IMR-90 (cell line): ENCODE results near the gene RAP1A. TPM values are rescaled to one million over a fixed set of nuclear protein-coding genes. Genes with fewer than 3 reads are reported as not detected.
A peak's percentile ranks its signal among the peaks of the same experiment; 100 is the strongest.

Experiments used
- ATAC-seq: fragments of 200-7000 bp; cut with Tn5 transposase; 2 replicates; pipeline ENCODE4 v1.9.1; 2020; ENCODE audit warnings: low read depth, mild to moderate bottlenecking, moderate library complexity
- BruUV-seq: library from RNA; stranded (reverse); fragments of 400-500 nt; replicated peaks from 2 replicates; lab custom pipeline; 2021; lab: Mats Ljungman, UMichigan
- CTCF ChIA-PET: fragments of 300-600 bp; formaldehyde crosslinking; extraction: SDS; loops from one replicate; lab custom pipeline; 2021; ENCODE audit warnings: antibody characterized with exemption; lab: Yijun Ruan, JAX
- POLR2A ChIA-PET: fragments of 300-600 bp; sonication (Branson Sonifier 250); formaldehyde crosslinking; loops from one replicate; lab custom pipeline; 2022; ENCODE audit warnings: antibody characterized with exemption; ENCODE audit not compliant: unreplicated experiment; lab: Charles Lee
- DNase-seq: peaks from one replicate; pipeline ENCODE4 v3.0.0; 2013
- H2AFZ ChIP-seq: replicated peaks from 2 replicates; pipeline ENCODE3; 2013; ENCODE audit warnings: low read length, mild to moderate bottlenecking; ENCODE audit not compliant: poor library complexity
- H2AK5ac ChIP-seq: 2 replicates; pipeline ENCODE4 v1.6.1; 2013; ENCODE audit warnings: low read depth, low read length, inconsistent platforms
- H2AK9ac ChIP-seq: replicated peaks from 2 replicates; pipeline ENCODE3; 2013; ENCODE audit warnings: mild to moderate bottlenecking, low read depth, low read length, moderate library complexity; ENCODE audit not compliant: poor library complexity
- H2BK120ac ChIP-seq: 2 replicates; pipeline ENCODE4 v1.6.1; 2013; ENCODE audit warnings: low read depth, low read length, inconsistent platforms
- H2BK15ac ChIP-seq: 3 replicates; pipeline ENCODE4 v1.6.1; 2013; ENCODE audit warnings: low read depth, low read length, inconsistent platforms
- H2BK20ac ChIP-seq: 2 replicates; pipeline ENCODE4 v1.6.1; 2013; ENCODE audit warnings: low read depth, mild to moderate bottlenecking, inconsistent platforms, low read length, moderate library complexity
- H2BK5ac ChIP-seq: 2 replicates; pipeline ENCODE4 v1.6.1; 2013; ENCODE audit warnings: mild to moderate bottlenecking, low read depth, low read length, inconsistent platforms; ENCODE audit not compliant: poor library complexity, severe bottlenecking
- H3K14ac ChIP-seq: replicated peaks from 2 replicates; pipeline ENCODE4 v1.6.1; 2013; ENCODE audit warnings: low read depth, low read length, inconsistent platforms
- H3K18ac ChIP-seq: 2 replicates; pipeline ENCODE4 v1.6.1; 2013; ENCODE audit warnings: low read depth, low read length, control low read depth
- H3K23ac ChIP-seq: 2 replicates; pipeline ENCODE4 v1.6.1; 2013; ENCODE audit warnings: low read depth, low read length, inconsistent platforms
- H3K27ac ChIP-seq: 2 replicates; pipeline ENCODE4 v1.5.1; 2013; ENCODE audit warnings: mild to moderate bottlenecking, control low read depth, low read length; ENCODE audit not compliant: insufficient read depth
- H3K27me3 ChIP-seq: 2 replicates; pipeline ENCODE4 v1.6.1; 2013; ENCODE audit warnings: low read length; ENCODE audit not compliant: control insufficient read depth, insufficient read depth
- H3K36me3 ChIP-seq: 2 replicates; pipeline ENCODE4 v1.6.1; 2013; ENCODE audit warnings: low read length, mixed read lengths; ENCODE audit not compliant: control insufficient read depth, insufficient read depth
- H3K4ac ChIP-seq: 2 replicates; pipeline ENCODE4 v1.6.1; 2013; ENCODE audit warnings: low read depth, low read length, inconsistent platforms
- H3K4me1 ChIP-seq: 2 replicates; pipeline ENCODE4 v1.6.1; 2013; ENCODE audit warnings: low read length, mixed read lengths; ENCODE audit not compliant: control insufficient read depth, insufficient read depth
- H3K4me2 ChIP-seq: 2 replicates; pipeline ENCODE4 v1.6.1; 2013; ENCODE audit warnings: low read depth, mild to moderate bottlenecking, control low read depth, low read length, moderate library complexity
- H3K4me3 ChIP-seq: 2 replicates; pipeline ENCODE4 v1.5.1; 2013; ENCODE audit warnings: low read depth, mild to moderate bottlenecking, control low read depth, low read length, moderate library complexity; ENCODE audit not compliant: insufficient read depth
- H3K56ac ChIP-seq: 2 replicates; pipeline ENCODE4 v1.6.1; 2013; ENCODE audit warnings: low read length, inconsistent platforms; ENCODE audit not compliant: insufficient read depth; ENCODE audit errors: extremely low read depth
- H3K79me1 ChIP-seq, 2 experiments: 2 replicates each; pipeline ENCODE4 v1.6.1; 2013; ENCODE audit warnings: low read length in 2 of 2, inconsistent platforms in 1 of 2, low read depth in 1 of 2
- H3K9ac ChIP-seq: 2 replicates; pipeline ENCODE4 v1.6.1; 2013; ENCODE audit warnings: low read depth, low read length, control low read depth
- H3K9me1 ChIP-seq: 2 replicates; pipeline ENCODE4 v1.6.1; 2013; ENCODE audit warnings: low read length, inconsistent platforms; ENCODE audit not compliant: insufficient read depth
- H3K9me3 ChIP-seq: 2 replicates; pipeline ENCODE4 v1.6.1; 2013; ENCODE audit warnings: low read length; ENCODE audit not compliant: control insufficient read depth, insufficient read depth
- H4K20me1 ChIP-seq: 2 replicates; pipeline ENCODE4 v1.6.1; 2013; ENCODE audit warnings: low read length, inconsistent platforms; ENCODE audit not compliant: insufficient read depth
- H4K5ac ChIP-seq: 2 replicates; pipeline ENCODE4 v1.6.1; 2013; ENCODE audit warnings: mild to moderate bottlenecking, low read depth, low read length, control low read depth
- H4K8ac ChIP-seq, 2 experiments: 2 replicates each; pipeline ENCODE4 v1.6.1; 2013; ENCODE audit warnings: low read depth in 2 of 2, low read length in 2 of 2, control low read depth in 1 of 2, inconsistent platforms in 1 of 2
- H4K91ac ChIP-seq: 2 replicates; pipeline ENCODE4 v1.6.1; 2013; ENCODE audit warnings: low read depth, low read length, inconsistent platforms; ENCODE audit not compliant: insufficient read depth
- BHLHE40 ChIP-seq: fragments of 150-350 bp; IDR thresholded peaks from 2 replicates; pipeline ENCODE4 v1.6.1; 2016; ENCODE audit warnings: mild to moderate bottlenecking, low read depth, low read length
- CEBPB ChIP-seq: IDR thresholded peaks from 2 replicates; pipeline ENCODE4 v1.6.1; 2012; ENCODE audit warnings: low read depth, low read length, improper control_type of control experiment
- CHD1 ChIP-seq: IDR thresholded peaks from 2 replicates; pipeline ENCODE4 v1.6.1; 2012; ENCODE audit warnings: low read depth, low read length, improper control_type of control experiment
- FOS ChIP-seq: fragments of 150-350 bp; IDR thresholded peaks from 2 replicates; pipeline ENCODE4 v1.6.1; 2016; ENCODE audit warnings: low read depth, low read length
- MAFK ChIP-seq: IDR thresholded peaks from 2 replicates; pipeline ENCODE4 v1.6.1; 2012; ENCODE audit warnings: low read depth, low read length, improper control_type of control experiment
- MXI1 ChIP-seq: IDR thresholded peaks from 2 replicates; pipeline ENCODE4 v1.6.1; 2012; ENCODE audit warnings: low read depth, mild to moderate bottlenecking, low read length, moderate library complexity, borderline replicate concordance
- POLR2A ChIP-seq: IDR thresholded peaks from 2 replicates; pipeline ENCODE4 v1.6.1; 2012; ENCODE audit warnings: mild to moderate bottlenecking, low read depth, low read length
- RAD21 ChIP-seq: IDR thresholded peaks from 2 replicates; pipeline ENCODE4 v1.6.1; 2012; ENCODE audit warnings: low read length, improper control_type of control experiment
- RCOR1 ChIP-seq: IDR thresholded peaks from 2 replicates; pipeline ENCODE4 v1.6.1; 2012; ENCODE audit warnings: mild to moderate bottlenecking, low read length, improper control_type of control experiment; ENCODE audit not compliant: insufficient replicate concordance
- RFX5 ChIP-seq: IDR thresholded peaks from 2 replicates; pipeline ENCODE4 v1.8.0; 2012; ENCODE audit warnings: low read depth, mild to moderate bottlenecking, low read length, moderate library complexity
- SMC3 ChIP-seq: fragments of 150-350 bp; IDR thresholded peaks from 2 replicates; pipeline ENCODE4 v1.6.1; 2016; ENCODE audit warnings: low read depth, mild to moderate bottlenecking, antibody characterized with exemption, low read length, moderate library complexity
- WGBS, 2 experiments: methylation state at CpG; one replicate each; pipeline versions ENCODE4 v1.1.5 to v1.1.7; 2013; ENCODE audit warnings: missing lambda C conversion rate in 2 of 2; ENCODE audit not compliant: insufficient read length in 1 of 2; ENCODE audit errors: extremely low coverage in 2 of 2; 5-methylcytosine and 5-hydroxymethylcytosine counted together
- dilution Hi-C: fragments of 300-500 bp; cut with HindIII; formaldehyde crosslinking; loops from one replicate; pipeline ENCODE4 v1.14.3; 2018; ENCODE audit warnings: low sequenced_read_pairs; ENCODE audit not compliant: unreplicated experiment
- in situ Hi-C: fragments of 300-500 bp; cut with MboI; formaldehyde crosslinking; loops from 3 replicates; pipeline ENCODE4 v1.14.3; 2019; ENCODE audit warnings: low sequenced_read_pairs, inconsistent platforms, mixed read lengths
- intact Hi-C: fragments of 100-400 bp; cut with micrococcal nuclease; formaldehyde crosslinking; loops from 2 replicates; pipeline ENCODE4 v1.10.0; 2022
- polyA plus RNA-seq, 3 experiments: library from polyadenylated mRNA; depleted of rRNA; stranded (reverse); fragments of >200 nt; gene quantifications; 2 replicates each; pipeline ENCODE4 v1.2.3, GENCODE V29; 2012; ENCODE audit warnings: low replicate concordance in 1 of 3
- total RNA-seq: library from RNA; depleted of rRNA; stranded (reverse); fragments of >200 nt; gene quantifications from 2 replicates; pipeline ENCODE4 v1.2.3, GENCODE V29; 2012
- TF ChIP-seq, protein P1 (sequence below): fragments of 150-350 bp; IDR thresholded peaks from 2 replicates; pipeline ENCODE4 v1.6.1; 2017; ENCODE audit warnings: mild to moderate bottlenecking, antibody characterized with exemption, low read length, low read depth
- TF ChIP-seq, protein P2 (sequence below): conservative IDR thresholded peaks from 2 replicates; pipeline ENCODE4 v1.5.1; 2012; ENCODE audit warnings: mild to moderate bottlenecking, low read depth, low read length, improper control_type of control experiment

The RAP1A gene
- total and polyA plus RNA-seq, 2 of the 4 experiments (the other 2 are of a cell fraction): 18.1 to 43.6 TPM

DNA sequence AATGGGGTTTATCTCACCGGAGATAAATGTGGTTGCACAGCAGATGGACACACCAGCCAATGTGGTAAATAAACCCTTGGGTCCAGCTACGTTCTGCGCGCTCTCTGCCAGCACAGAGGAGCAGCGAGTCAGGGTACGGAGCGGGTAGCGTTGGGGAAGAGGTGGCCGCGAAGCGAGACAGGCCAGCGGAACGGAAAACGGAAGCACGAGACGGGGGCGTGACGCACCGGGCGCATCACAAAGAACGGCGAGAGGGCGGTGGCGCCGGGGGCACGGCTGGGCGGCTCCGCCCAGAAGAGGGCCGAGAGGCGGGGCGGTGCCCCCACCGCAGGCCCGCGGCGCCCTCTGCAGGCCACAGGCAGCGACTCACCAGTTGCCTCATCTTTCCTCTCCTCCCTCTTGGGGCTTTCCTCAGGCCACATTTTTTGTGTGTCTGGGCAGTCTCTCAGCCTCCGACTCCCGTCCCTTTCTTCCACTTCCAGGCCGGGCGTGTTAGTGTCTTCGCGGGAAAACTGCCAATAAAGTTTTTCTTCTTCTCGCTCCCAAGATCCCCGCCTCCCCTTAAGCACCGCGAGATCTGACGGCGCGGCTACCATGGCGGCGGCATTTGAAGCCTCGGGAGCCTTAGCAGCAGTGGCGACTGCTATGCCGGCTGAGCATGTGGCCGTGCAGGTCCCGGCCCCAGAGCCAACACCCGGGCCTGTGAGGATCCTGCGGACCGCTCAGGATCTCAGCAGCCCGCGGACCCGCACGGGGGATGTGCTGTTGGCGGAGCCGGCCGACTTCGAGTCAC is 135.9 kb downstream of the RAP1A start, which contains the start of gene DDX20 (continued):
- TF ChIP-seq BHLHE40 (peak; percentile 93), FOS (no peak), CHD1 (no peak), RCOR1 (peak; percentile 92)

DNA sequence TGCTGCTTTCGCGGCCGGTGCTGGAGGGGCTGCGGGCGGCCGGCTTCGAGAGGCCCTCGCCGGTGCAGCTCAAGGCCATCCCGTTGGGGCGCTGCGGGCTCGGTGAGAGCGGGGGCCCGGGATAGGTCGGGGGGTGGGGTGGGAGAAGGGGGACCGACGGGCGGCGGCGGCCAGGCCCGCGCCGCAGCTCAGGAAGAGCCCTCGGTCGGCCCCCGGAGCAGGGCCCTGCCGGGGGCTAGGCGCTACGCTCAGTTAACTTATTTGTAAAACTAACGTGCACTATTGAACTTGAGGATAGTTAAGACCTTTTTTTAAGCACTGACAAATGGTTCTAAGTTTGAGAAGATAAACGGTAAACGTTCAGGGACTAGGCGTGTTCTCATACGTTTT is 136.5 kb downstream of the RAP1A start:
- DNase-seq (no peak), ATAC-seq (peak; percentile 24)
- Histone ChIP-seq H4K8ac (peak overlapping the region; percentile 32 to 51; a peak in 3 of 4 replicates), H3K79me1 (peaks cover 9 to 26% of the 10 kb centered on the region in 2 experiments; a peak in 3 of 4 replicates), H3K4me3 (peak overlapping the region; percentile 85), H2AK9ac (peak overlapping the region; percentile 74), H3K9me1 (peaks cover 4% of the 10 kb centered on the region; the same call in 1 of the 2 replicates), H3K36me3 (no peaks in the 10 kb centered on the region), H2BK20ac (no peak overlapping the region), H2AK5ac (no peak overlapping the region), H4K5ac (no peak overlapping the region), H3K27ac (peak overlapping the region; percentile 82), H4K20me1 (no peaks in the 10 kb centered on the region), H4K91ac (no peak overlapping the region), H2BK15ac (no peak overlapping the region), H3K9ac (peak overlapping the region; percentile 77), H3K4ac (no peak overlapping the region), H3K56ac (peak overlapping the region; percentile 88; the same call in 1 of the 2 replicates), H2BK120ac (no peak overlapping the region), H3K4me1 (peaks cover 4% of the 10 kb centered on the region), H3K4me2 (peak overlapping the region; percentile 98), H3K9me3 (no peaks in the 10 kb centered on the region), H3K14ac (peak overlapping the region; percentile 22; the same call in 1 of the 2 replicates), H2BK5ac (peak overlapping the region; percentile 33), H3K27me3 (no peaks in the 10 kb centered on the region), H3K23ac (peak overlapping the region; percentile 74), H2AFZ (peak overlapping the region; percentile 99), H3K18ac (no peak overlapping the region)
- in situ Hi-C loops (no loop called here), intact Hi-C loops (loop anchor here (5.0 kb wide), 1 partner anchor 529 kb away; the partner anchor contains the start of gene CHI3L2), dilution Hi-C loops (loop anchor here (25.0 kb wide), 1 partner anchor 294 kb away; the partner anchor contains the start of gene C1orf162)
- 0% methylated on average over 4 of the region's 35 CpGs; no CpG with 5 or more reads in 1 of the 2 experiments for WGBS, 2 experiments
- ChIA-PET CTCF (interaction anchor here (3.5 kb wide), 1 partner anchor 42 kb away, joined by 17 read pairs; no protein-coding TSS in a partner anchor), POLR2A (interaction anchor here (0.9 to 1.4 kb wide), 2 partner anchors 11 to 19 kb away, joined by 3 to 4 read pairs; no protein-coding TSS in a partner anchor)
- no TSS peak for BruUV-seq
- no peak for TF ChIP-seq FOS
- no peak for TF ChIP-seq CHD1
- TF ChIP-seq SMC3: no peak
- TF ChIP-seq POLR2A: no peak
- TF ChIP-seq RCOR1: no peak
- no peak for TF ChIP-seq CEBPB
- no peak for TF ChIP-seq RFX5
- TF ChIP-seq, protein P1, sequence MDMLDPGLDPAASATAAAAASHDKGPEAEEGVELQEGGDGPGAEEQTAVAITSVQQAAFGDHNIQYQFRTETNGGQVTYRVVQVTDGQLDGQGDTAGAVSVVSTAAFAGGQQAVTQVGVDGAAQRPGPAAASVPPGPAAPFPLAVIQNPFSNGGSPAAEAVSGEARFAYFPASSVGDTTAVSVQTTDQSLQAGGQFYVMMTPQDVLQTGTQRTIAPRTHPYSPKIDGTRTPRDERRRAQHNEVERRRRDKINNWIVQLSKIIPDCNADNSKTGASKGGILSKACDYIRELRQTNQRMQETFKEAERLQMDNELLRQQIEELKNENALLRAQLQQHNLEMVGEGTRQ: no peak
- TF ChIP-seq RAD21: no peak
- TF ChIP-seq, protein P2, sequence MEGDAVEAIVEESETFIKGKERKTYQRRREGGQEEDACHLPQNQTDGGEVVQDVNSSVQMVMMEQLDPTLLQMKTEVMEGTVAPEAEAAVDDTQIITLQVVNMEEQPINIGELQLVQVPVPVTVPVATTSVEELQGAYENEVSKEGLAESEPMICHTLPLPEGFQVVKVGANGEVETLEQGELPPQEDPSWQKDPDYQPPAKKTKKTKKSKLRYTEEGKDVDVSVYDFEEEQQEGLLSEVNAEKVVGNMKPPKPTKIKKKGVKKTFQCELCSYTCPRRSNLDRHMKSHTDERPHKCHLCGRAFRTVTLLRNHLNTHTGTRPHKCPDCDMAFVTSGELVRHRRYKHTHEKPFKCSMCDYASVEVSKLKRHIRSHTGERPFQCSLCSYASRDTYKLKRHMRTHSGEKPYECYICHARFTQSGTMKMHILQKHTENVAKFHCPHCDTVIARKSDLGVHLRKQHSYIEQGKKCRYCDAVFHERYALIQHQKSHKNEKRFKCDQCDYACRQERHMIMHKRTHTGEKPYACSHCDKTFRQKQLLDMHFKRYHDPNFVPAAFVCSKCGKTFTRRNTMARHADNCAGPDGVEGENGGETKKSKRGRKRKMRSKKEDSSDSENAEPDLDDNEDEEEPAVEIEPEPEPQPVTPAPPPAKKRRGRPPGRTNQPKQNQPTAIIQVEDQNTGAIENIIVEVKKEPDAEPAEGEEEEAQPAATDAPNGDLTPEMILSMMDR: no peak
- TF ChIP-seq MXI1: no peak
- TF ChIP-seq MAFK: no peak
